Stimulated activated CD8-positive, alpha-beta memory T cell treated with anti-CD3 and anti-CD28 coated beads, Interleukin-15, amount 100 ng/mL, for 24 hours (primary cell): ENCODE measurements around the gene GAB1.

ENCODE experiments used
- DNase-seq: peaks from one replicate; pipeline ENCODE4 v3.0.0-alpha.2; 2020; ENCODE audit warnings: low read depth

The GAB1 gene

GRCh38 chr4:143489106-143489505 lies 152.4 kb downstream of the GAB1 start:
- no peak for DNase-seq

- no peak for DNase-seq
These were observed 161.3 kb downstream of the GAB1 start for GRCh38 chr4:143498021-143498420.

GRCh38 chr4:143502231-143502630 lies 165.6 kb downstream of the GAB1 start:
- DNase-seq = no peak

- DNase-seq = no peak
These were observed 169.4 kb downstream of the GAB1 start for GRCh38 chr4:143506031-143506430.

GRCh38 chr4:143511906-143512305 lies 175.2 kb downstream of the GAB1 start:
- no peak for DNase-seq

- no peak for DNase-seq
These were observed 176.3 kb downstream of the GAB1 start for GRCh38 chr4:143512978-143513313.

- DNase-seq = peak; percentile 85
These were observed 176.9 kb downstream of the GAB1 start, which contains the start of gene SMARCA5 for GRCh38 chr4:143513314-143514168. SMARCA5 (plus strand) TSS chr4:143513702; CDS start chr4:143513925, 223 bp downstream.

- DNase-seq = no peak
These were observed 177.5 kb downstream of the GAB1 start for GRCh38 chr4:143514169-143514495.

GRCh38 chr4:143514497-143514896 lies 177.8 kb downstream of the GAB1 start:
- no peak for DNase-seq

- no peak for DNase-seq
These were observed 178.2 kb downstream of the GAB1 start for GRCh38 chr4:143514901-143515300.

GRCh38 chr4:143515905-143516304 lies 179.2 kb downstream of the GAB1 start:
- no peak for DNase-seq

GRCh38 chr4:143517764-143518163 lies 181.1 kb downstream of the GAB1 start:
- DNase-seq = no peak
